ENCODE data around the gene PLCD4. TPM values are rescaled to one million over a fixed set of nuclear protein-coding genes. Genes with fewer than 3 reads are reported as not detected.
A peak's percentile ranks its signal among the peaks of the same experiment; 100 is the strongest.

Gene PLCD4
- total RNA-seq, 4 donors from 2014 or later = 2.6 to 5.8 (median 4.8) TPM

- H3K9me3 ChIP-seq = no peaks in the 10 kb centered on the region
- TF ChIP-seq POLR2AphosphoS5 (IDR thresholded peaks at IDR 0.05) = no peak
- TF ChIP-seq, protein P1, sequence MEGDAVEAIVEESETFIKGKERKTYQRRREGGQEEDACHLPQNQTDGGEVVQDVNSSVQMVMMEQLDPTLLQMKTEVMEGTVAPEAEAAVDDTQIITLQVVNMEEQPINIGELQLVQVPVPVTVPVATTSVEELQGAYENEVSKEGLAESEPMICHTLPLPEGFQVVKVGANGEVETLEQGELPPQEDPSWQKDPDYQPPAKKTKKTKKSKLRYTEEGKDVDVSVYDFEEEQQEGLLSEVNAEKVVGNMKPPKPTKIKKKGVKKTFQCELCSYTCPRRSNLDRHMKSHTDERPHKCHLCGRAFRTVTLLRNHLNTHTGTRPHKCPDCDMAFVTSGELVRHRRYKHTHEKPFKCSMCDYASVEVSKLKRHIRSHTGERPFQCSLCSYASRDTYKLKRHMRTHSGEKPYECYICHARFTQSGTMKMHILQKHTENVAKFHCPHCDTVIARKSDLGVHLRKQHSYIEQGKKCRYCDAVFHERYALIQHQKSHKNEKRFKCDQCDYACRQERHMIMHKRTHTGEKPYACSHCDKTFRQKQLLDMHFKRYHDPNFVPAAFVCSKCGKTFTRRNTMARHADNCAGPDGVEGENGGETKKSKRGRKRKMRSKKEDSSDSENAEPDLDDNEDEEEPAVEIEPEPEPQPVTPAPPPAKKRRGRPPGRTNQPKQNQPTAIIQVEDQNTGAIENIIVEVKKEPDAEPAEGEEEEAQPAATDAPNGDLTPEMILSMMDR (IDR thresholded peaks at IDR 0.05) = no peak
- no peak for TF ChIP-seq POLR2A (IDR thresholded peaks at IDR 0.05; ENCODE audit: low read depth)
- no peak for TF ChIP-seq EP300 (IDR thresholded peaks at IDR 0.05)
- peaks cover 25 to 50% (median 41%) of the 10 kb centered on the region in 4 donors for H3K4me1 ChIP-seq
- H3K27me3 ChIP-seq = no peaks in the 10 kb centered on the region
- 77% methylated on average over 1 of the region's 1 CpG for WGBS
- H3K4me3 ChIP-seq = no peak overlapping the region
- peak overlapping the region in 2 of 4 donors; percentile 93 to 95 for H3K27ac ChIP-seq (replicated peaks in 1 of 4)
- intact Hi-C loops (cut with DNase I) = loop anchor here (5.0 to 10.0 kb wide), 3 partner anchors 81 to 281 kb away; no protein-coding TSS in a partner anchor
- DNase-seq (ENCODE audit: extremely low spot score) = no peak
- peaks cover 0 to 21% (median 7%) of the 10 kb centered on the region in 4 donors for H3K36me3 ChIP-seq
Observed at GRCh38 chr2:218566296-218566695, 41.4 kb upstream of the PLCD4 start.

DNA sequence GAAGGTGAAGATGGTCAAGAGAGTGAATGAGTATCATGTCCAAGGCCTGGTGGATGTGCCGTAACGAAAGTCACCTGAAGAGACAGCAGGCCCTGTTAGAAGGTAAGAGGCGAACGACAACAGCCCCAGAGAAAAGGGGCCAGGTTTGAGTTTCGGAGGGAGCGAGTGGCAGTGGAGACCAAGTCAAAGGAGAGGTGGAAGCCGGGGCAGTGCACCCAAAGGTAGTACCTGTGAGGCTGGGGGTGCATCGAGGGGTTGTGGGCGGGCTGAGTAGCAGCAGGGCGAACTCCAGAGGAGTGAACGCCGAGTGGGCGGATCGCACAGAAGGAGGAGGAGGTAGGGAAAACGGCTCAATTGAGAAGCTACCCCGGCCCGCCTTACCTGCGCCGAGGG is 39.9 kb upstream of the PLCD4 start:
- Histone ChIP-seq H3K4me3 (peak overlapping the region; percentile 75 to 84 (median 78)), H3K27ac (replicated peaks in 1 of 4) (peak overlapping the region; percentile 88 to 95 (median 92)), H3K4me1 (peaks cover 35 to 62% (median 47%) of the 10 kb centered on the region in 4 donors), H3K9me3 (no peaks in the 10 kb centered on the region), H3K27me3 (no peaks in the 10 kb centered on the region), H3K36me3 (peaks cover 0 to 20% (median 0%) of the 10 kb centered on the region in 4 donors)
- TF ChIP-seq POLR2AphosphoS5 (IDR thresholded peaks at IDR 0.05) (no peak), POLR2A (IDR thresholded peaks at IDR 0.05; ENCODE audit: low read depth) (no peak)
- TF ChIP-seq, protein P1 (IDR thresholded peaks at IDR 0.05) = no peak
- no peak for DNase-seq (ENCODE audit: extremely low spot score)
- 1% methylated on average over 16 of the region's 19 CpGs for WGBS
- intact Hi-C loops (cut with DNase I) = loop anchor here (5.0 to 10.0 kb wide), 3 partner anchors 80 to 283 kb away; no protein-coding TSS in a partner anchor

GRCh38 chr2:218568190-218569037 is 39.3 kb upstream of the PLCD4 start, which contains the start of the genes CNOT9 and USP37:
Gene CNOT9 (plus strand): TSS chr2:218568839. CDS start chr2:218568955, 116 bp downstream.
Gene USP37 (minus strand): TSS chr2:218568351. CDS start chr2:218558653, 9,698 bp downstream.
- Histone ChIP-seq H3K4me1 (peaks cover 35 to 65% (median 46%) of the 10 kb centered on the region in 4 donors), H3K27me3 (no peaks in the 10 kb centered on the region), H3K27ac (replicated peaks in 1 of 4) (peak within 1 kb of the TSS; percentile 90 to 95 (median 92)), H3K36me3 (peaks cover 0 to 20% (median 0%) of the 10 kb centered on the region in 4 donors), H3K9me3 (no peaks in the 10 kb centered on the region), H3K4me3 (peak within 1 kb of the TSS; percentile 75 to 84 (median 78))
- DNase-seq (ENCODE audit: extremely low spot score) = peak; percentile 100
- intact Hi-C loops (cut with DNase I) = loop anchor here (5.0 to 10.0 kb wide), 3 partner anchors 79 to 284 kb away; no protein-coding TSS in a partner anchor
- WGBS = under 1% methylated on average over 55 of the region's 77 CpGs
- TF ChIP-seq, protein P1 (IDR thresholded peaks at IDR 0.05) = no peak
- peak; percentile 89 for TF ChIP-seq EP300 (IDR thresholded peaks at IDR 0.05)
- peak; percentile 46 for TF ChIP-seq POLR2A (IDR thresholded peaks at IDR 0.05; ENCODE audit: low read depth)
- peak; percentile 88 to 95 for TF ChIP-seq POLR2AphosphoS5 (IDR thresholded peaks at IDR 0.05)

DNA sequence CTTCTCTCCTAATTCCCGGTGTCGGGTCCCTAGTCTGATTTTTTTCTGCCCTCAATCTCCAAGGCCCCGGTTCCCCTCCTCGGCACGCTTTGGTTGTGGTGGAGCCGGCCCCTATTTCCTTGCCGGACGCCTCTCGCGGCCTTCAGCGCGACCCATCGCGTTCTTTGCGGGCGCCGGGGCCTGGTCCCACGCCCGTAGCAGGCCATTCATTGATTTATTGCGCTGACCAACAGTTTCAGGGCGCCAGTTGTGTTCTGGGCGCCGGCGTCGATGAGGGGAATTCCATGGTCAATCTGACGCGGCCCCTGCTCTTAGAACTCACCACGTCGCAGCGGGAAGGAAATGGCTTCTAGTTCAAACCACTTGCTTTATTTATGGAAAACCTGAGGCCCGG is 38.7 kb upstream of the PLCD4 start:
- Histone ChIP-seq H3K4me3 (peak overlapping the region; percentile 75 to 84 (median 78)), H3K27me3 (no peaks in the 10 kb centered on the region), H3K9me3 (no peaks in the 10 kb centered on the region), H3K27ac (replicated peaks in 1 of 4) (peak overlapping the region; percentile 90 to 95 (median 92)), H3K36me3 (peaks cover 0 to 23% (median 2%) of the 10 kb centered on the region in 4 donors), H3K4me1 (peaks cover 35 to 63% (median 47%) of the 10 kb centered on the region in 4 donors)
- peak; percentile 91 for DNase-seq (ENCODE audit: extremely low spot score)
- WGBS = 1% methylated on average over 14 of the region's 31 CpGs
- TF ChIP-seq POLR2AphosphoS5 (IDR thresholded peaks at IDR 0.05) (no peak), POLR2A (IDR thresholded peaks at IDR 0.05; ENCODE audit: low read depth) (no peak), EP300 (IDR thresholded peaks at IDR 0.05) (no peak)
- TF ChIP-seq, protein P1 (IDR thresholded peaks at IDR 0.05) = no peak
- intact Hi-C loops (cut with DNase I) = loop anchor here (5.0 to 10.0 kb wide), 3 partner anchors 78 to 284 kb away; no protein-coding TSS in a partner anchor
